Stimulated activated naive B cell treated with anti-CD40 and anti-IgM and Interleukin-4, amounts not matched to agents 10 μg/mL and 1 μg/mL and 100 μg/mL, for 72 hours (primary cell): Measurements from ENCODE around the gene OGFRL1.

Source experiments
- ATAC-seq, 2 donors: fragments of 150-1000 bp; cut with Tn5 transposase; replicated peaks; 2 replicates each; pipeline ENCODE4 v1.10.0; 2021; ENCODE audit warnings: moderate library complexity in 1 of 2
- DNase-seq: peaks from one replicate; pipeline ENCODE4 v3.0.0; 2021
- H3K27ac Mint-ChIP-seq: one replicate; pipeline ENCODE4 v1.8.0; 2022; ENCODE audit warnings: mild to moderate bottlenecking, mixed read lengths
- H3K27me3 Mint-ChIP-seq, 2 donors: one replicate each; pipeline ENCODE4 v1.8.0; 2022; ENCODE audit warnings: mixed read lengths in 2 of 2
- H3K36me3 Mint-ChIP-seq, 2 donors: one replicate each; pipeline ENCODE4 v1.8.0; 2022; ENCODE audit warnings: mixed read lengths in 2 of 2, mild to moderate bottlenecking in 1 of 2
- H3K4me1 Mint-ChIP-seq, 2 donors: one replicate each; pipeline ENCODE4 v1.8.0; 2022; ENCODE audit warnings: mixed read lengths in 2 of 2, mild to moderate bottlenecking in 1 of 2
- H3K4me3 Mint-ChIP-seq, 2 donors: one replicate each; pipeline ENCODE4 v1.8.0; 2022; ENCODE audit warnings: mild to moderate bottlenecking in 2 of 2, mixed read lengths in 2 of 2, moderate library complexity in 1 of 2
- H3K9me3 Mint-ChIP-seq, 2 donors: one replicate each; pipeline ENCODE4 v1.8.0; 2022; ENCODE audit warnings: mixed read lengths in 2 of 2, mild to moderate bottlenecking in 1 of 2

OGFRL1 gene

GRCh38 chr6:71333050-71333449 lies 44.4 kb downstream of the OGFRL1 start:
- ATAC-seq: no peak
- no peak for DNase-seq
- no peaks in the 10 kb centered on the region for H3K36me3 Mint-ChIP-seq
- no peak overlapping the region for H3K4me3 Mint-ChIP-seq
- peaks cover 0 to 3% of the 10 kb centered on the region in 2 donors for H3K9me3 Mint-ChIP-seq
- peaks cover 3 to 13% of the 10 kb centered on the region in 2 donors for H3K4me1 Mint-ChIP-seq
- no peak overlapping the region for H3K27ac Mint-ChIP-seq
- H3K27me3 Mint-ChIP-seq: peaks cover 0 to 6% of the 10 kb centered on the region in 2 donors

DNA sequence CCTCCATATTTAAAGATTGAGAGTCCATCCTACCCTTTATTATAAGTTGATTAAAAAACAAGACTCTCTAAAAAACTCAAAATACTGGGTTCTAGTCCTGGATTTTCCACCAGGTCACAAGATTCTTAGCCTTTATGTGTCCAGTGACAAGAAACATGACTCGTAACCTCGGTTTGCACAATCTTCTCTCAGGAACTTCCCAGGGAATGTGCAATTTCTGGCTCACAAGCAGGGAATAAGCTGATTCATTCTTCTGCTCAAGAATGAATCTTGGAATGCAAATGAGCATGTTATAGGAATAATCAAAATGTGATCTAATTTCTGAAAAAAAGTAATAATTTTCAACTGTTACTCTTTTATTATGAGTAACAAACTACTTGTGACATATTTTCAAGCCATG lies 45.1 kb downstream of the OGFRL1 start:
- peaks cover 0 to 3% of the 10 kb centered on the region in 2 donors for H3K9me3 Mint-ChIP-seq
- ATAC-seq: no peak
- peaks cover 0 to 6% of the 10 kb centered on the region in 2 donors for H3K27me3 Mint-ChIP-seq
- peaks cover 3 to 13% of the 10 kb centered on the region in 2 donors for H3K4me1 Mint-ChIP-seq
- H3K4me3 Mint-ChIP-seq: no peak overlapping the region
- DNase-seq: no peak
- H3K36me3 Mint-ChIP-seq: no peaks in the 10 kb centered on the region
- H3K27ac Mint-ChIP-seq: no peak overlapping the region

- H3K4me1 Mint-ChIP-seq: peaks cover 3 to 13% of the 10 kb centered on the region in 2 donors
- peak overlapping the region; percentile 56 for H3K27ac Mint-ChIP-seq
- DNase-seq (no peak), ATAC-seq (peak; percentile 97 to 99)
- H3K9me3 Mint-ChIP-seq: peaks cover 0 to 3% of the 10 kb centered on the region in 2 donors
- peaks cover 0 to 6% of the 10 kb centered on the region in 2 donors for H3K27me3 Mint-ChIP-seq
- H3K36me3 Mint-ChIP-seq: no peaks in the 10 kb centered on the region
- no peak overlapping the region for H3K4me3 Mint-ChIP-seq
These were observed 46.2 kb downstream of the OGFRL1 start for GRCh38 chr6:71334768-71335167.

GRCh38 chr6:71335544-71335943 lies 46.9 kb downstream of the OGFRL1 start:
- no peak for ATAC-seq
- H3K9me3 Mint-ChIP-seq: peaks cover 0 to 3% of the 10 kb centered on the region in 2 donors
- H3K27me3 Mint-ChIP-seq: peaks cover 0 to 6% of the 10 kb centered on the region in 2 donors
- peaks cover 3 to 13% of the 10 kb centered on the region in 2 donors for H3K4me1 Mint-ChIP-seq
- no peaks in the 10 kb centered on the region for H3K36me3 Mint-ChIP-seq
- H3K4me3 Mint-ChIP-seq: no peak overlapping the region
- no peak overlapping the region for H3K27ac Mint-ChIP-seq
- no peak for DNase-seq

DNA sequence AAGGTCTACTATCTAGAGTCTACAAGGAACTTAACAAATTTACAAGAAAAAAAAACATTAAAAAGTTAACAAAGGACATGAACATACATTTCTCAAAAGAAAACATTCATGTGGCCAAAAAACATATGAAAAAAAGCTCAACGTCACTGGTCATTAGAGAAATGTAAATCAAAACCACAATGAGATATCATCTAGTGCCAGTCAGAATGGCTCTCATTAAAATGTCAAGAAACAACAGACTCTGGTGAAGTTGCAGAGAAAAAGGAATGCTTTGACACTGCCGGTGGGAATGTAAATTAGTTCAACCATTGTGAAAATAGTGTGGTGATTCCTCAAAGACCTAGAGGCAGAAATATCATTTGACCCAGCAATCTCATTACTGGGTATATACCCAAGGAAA lies 48.3 kb downstream of the OGFRL1 start:
- no peak overlapping the region for H3K4me3 Mint-ChIP-seq

DNA sequence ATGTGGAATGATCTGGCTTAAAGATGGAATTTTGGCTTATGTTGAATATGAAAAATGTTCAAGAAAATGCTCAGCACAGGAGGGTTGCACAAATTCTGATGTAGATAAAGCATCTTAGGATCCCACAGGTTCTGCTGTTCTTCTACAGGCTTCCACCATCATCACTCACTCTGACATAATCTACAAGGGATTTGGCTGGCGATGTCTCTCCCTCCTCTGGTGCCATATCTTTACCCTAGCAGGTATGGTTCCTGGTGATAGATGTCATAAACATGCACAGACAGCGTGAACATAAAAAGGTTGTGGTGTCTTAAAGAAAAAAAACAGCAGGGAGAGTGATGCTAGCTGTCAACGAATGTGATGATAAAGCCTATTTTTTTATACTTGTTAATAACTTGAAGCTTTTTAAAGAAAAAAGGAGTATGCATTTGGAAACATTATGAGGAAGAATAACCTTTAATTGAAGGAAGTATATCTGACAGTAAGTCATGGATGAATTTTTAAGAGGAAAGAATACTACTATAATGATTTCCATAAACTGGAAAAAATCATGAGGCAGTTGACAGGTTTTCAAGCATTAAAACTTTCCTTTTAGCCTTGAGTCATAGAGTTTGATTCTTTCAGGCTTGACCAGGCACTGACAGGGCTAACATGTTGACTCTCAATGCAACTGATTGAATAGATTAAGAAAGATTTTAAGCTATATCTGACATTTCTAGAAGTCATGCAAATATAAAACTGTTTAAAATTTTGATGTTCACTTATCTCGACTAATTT lies 50.1 kb downstream of the OGFRL1 start:
- Mint-ChIP-seq H3K27ac (no peak overlapping the region), H3K9me3 (peaks cover 0 to 3% of the 10 kb centered on the region in 2 donors), H3K36me3 (no peaks in the 10 kb centered on the region), H3K27me3 (no peaks in the 10 kb centered on the region), H3K4me3 (no peak overlapping the region), H3K4me1 (peaks cover 3 to 13% of the 10 kb centered on the region in 2 donors)
- DNase-seq: no peak
- no peak for ATAC-seq

More for the DNA sequence above, 48.3 kb downstream of the OGFRL1 start:
- Mint-ChIP-seq H3K4me1 (peaks cover 3 to 13% of the 10 kb centered on the region in 2 donors), H3K27me3 (no peaks in the 10 kb centered on the region), H3K27ac (no peak overlapping the region), H3K9me3 (peaks cover 0 to 3% of the 10 kb centered on the region in 2 donors), H3K36me3 (no peaks in the 10 kb centered on the region)
- DNase-seq (no peak), ATAC-seq (no peak)

GRCh38 chr6:71342772-71343171 lies 54.2 kb downstream of the OGFRL1 start:
- Mint-ChIP-seq H3K27ac (no peak overlapping the region), H3K36me3 (no peaks in the 10 kb centered on the region), H3K4me1 (peaks cover 13 to 20% of the 10 kb centered on the region in 2 donors), H3K27me3 (no peaks in the 10 kb centered on the region), H3K9me3 (no peaks in the 10 kb centered on the region), H3K4me3 (no peak overlapping the region)
- ATAC-seq (no peak), DNase-seq (no peak)

DNA sequence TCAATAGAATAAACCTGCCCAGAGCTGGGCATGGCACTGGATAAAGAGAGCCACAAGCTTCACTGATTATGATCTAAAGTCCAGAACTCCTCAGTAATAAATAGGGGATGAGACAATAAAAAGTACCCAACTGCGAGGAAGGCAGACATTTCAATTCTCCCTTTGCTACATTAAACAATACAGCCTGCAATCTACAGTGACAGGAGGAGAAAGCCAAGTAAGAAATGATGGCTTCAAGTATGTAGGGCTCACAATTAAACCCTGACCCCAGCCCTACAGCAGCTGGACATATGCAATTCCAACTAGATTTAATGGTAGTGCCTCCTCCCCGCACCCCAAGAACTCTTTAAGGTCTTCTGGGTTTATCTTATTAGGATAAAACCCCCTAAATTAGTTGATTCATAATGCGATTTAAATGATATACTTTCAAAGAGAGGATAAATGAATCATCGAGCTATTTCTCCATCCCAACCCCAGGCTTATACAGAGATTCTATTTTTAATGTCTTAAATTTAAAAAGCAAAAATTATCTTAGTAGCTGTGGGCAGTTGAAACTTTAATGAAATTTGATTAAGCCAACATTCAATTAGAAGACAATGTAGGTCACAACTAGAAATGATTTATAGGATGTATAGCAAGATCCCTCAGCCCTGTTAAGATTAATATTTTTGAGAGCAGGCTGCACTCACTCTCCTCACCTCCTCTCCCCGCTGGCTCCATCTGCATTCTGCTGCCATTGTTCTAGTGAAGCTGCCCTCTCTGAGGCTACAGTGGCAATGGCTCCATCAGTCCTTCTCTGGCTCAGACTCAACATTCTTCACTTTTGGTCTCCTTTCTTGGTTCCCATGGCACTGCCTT lies 57.1 kb downstream of the OGFRL1 start:
- peaks cover 17 to 29% of the 10 kb centered on the region in 2 donors for H3K4me1 Mint-ChIP-seq
- no peak overlapping the region for H3K4me3 Mint-ChIP-seq
- no peak for DNase-seq
- peak; percentile 52 to 56 for ATAC-seq
- no peak overlapping the region for H3K27ac Mint-ChIP-seq
- no peaks in the 10 kb centered on the region for H3K27me3 Mint-ChIP-seq
- H3K36me3 Mint-ChIP-seq: no peaks in the 10 kb centered on the region
- H3K9me3 Mint-ChIP-seq: no peaks in the 10 kb centered on the region

DNA sequence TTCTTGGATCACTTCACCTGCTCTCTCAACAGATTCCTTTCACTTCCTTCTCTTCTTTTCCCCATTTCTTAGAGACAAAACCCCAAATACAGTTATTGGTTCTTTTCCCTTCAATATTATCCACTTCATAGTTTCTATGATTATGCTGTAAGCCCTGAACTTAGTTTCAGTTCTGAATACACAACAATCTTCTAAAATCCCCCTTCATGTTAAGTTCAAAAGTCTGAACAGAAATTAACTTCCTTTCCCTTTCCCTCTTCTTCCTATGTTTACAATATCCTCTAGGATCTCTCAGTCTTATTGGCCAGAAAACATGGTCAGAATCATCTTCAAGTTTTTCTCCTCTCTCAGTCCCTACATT lies 57.7 kb downstream of the OGFRL1 start:
- Mint-ChIP-seq H3K27ac (peak overlapping the region; percentile 1), H3K27me3 (no peaks in the 10 kb centered on the region), H3K9me3 (no peaks in the 10 kb centered on the region), H3K4me1 (peaks cover 17 to 29% of the 10 kb centered on the region in 2 donors), H3K4me3 (no peak overlapping the region), H3K36me3 (no peaks in the 10 kb centered on the region)
- DNase-seq: no peak
- peak; percentile 50 to 61 for ATAC-seq

DNA sequence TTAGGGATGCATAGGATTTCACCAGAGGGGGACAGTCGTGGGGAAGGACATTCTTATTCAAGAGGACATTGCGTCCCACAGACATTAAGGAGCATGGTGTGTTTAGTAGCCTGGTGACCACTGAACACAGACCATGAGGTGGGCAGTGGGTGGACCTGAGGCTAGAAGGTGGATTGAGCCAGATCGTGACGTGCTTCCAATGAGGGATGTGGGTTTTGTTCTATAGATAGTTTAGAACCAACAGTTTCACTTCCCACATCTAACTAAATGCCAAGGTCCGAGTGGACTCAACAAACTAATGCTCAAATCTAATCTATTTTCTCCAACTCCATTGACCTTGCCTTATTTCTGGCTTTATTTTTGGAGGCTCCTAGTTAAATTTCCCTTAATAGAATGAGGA lies 58.5 kb downstream of the OGFRL1 start:
- Mint-ChIP-seq H3K4me3 (peak overlapping the region; percentile 1 to 29), H3K36me3 (no peaks in the 10 kb centered on the region)
- peak; percentile 71 to 78 for ATAC-seq

DNA sequence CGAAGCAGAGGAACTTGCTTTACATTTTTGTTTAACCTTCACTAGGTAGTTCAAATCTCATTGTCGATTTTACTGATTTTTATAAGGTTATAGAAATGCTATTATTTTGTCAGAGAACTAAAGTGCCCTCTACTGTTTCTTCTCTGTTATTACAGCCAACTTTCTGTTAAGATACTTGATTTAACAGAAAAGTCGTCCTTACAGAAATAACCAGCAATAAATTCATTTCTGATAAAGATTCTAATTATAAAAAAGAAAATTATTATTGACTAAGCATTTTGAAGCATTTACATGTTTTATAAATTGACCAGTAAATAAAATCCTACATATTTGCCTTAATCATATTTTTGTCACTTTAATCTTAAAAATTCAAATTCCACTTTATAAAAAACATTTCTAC lies 60.8 kb downstream of the OGFRL1 start:
- DNase-seq: no peak
- no peaks in the 10 kb centered on the region for H3K9me3 Mint-ChIP-seq
- ATAC-seq: no peak
- H3K27ac Mint-ChIP-seq: no peak overlapping the region
- no peak overlapping the region for H3K4me3 Mint-ChIP-seq
- H3K4me1 Mint-ChIP-seq: peaks cover 17 to 29% of the 10 kb centered on the region in 2 donors
- H3K27me3 Mint-ChIP-seq: no peaks in the 10 kb centered on the region
- H3K36me3 Mint-ChIP-seq: no peaks in the 10 kb centered on the region

More for the DNA sequence above, 58.5 kb downstream of the OGFRL1 start:
- Mint-ChIP-seq H3K27me3 (no peaks in the 10 kb centered on the region), H3K27ac (no peak overlapping the region), H3K4me1 (peaks cover 17 to 29% of the 10 kb centered on the region in 2 donors), H3K9me3 (no peaks in the 10 kb centered on the region)
- peak; percentile 11 for DNase-seq

DNA sequence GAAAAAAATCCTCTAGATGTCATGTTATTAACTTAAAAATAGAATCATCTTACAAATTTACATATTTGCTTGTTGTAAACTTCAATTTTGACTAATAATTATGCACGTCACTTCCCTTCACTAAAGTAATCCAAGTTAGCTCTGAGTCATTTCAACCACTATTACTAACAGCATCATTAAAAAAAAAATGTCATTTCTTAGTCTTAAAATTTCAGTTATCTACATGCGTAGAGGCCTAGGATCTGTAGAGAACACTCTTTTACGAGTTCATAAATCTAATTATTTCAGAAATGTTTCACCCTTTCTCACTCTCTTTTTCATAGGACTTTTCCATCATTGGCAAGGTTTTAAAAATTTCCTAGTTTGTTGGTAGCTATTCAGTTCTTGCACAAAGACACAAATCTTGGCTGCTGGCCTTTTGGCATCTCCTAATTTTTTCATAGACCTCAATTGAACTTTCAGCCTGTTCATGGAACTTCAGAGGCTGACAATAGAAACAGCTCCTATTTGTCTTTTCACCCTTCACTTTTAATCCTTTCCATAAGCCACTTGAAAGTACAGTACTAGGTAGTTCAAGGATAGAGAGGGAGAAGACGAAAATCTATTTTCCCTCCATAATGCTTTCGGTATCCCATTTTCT lies 61.5 kb downstream of the OGFRL1 start:
- no peaks in the 10 kb centered on the region for H3K36me3 Mint-ChIP-seq
- H3K4me1 Mint-ChIP-seq: peaks cover 17 to 29% of the 10 kb centered on the region in 2 donors
- DNase-seq: no peak
- H3K27ac Mint-ChIP-seq: no peak overlapping the region
- no peaks in the 10 kb centered on the region for H3K9me3 Mint-ChIP-seq
- no peaks in the 10 kb centered on the region for H3K27me3 Mint-ChIP-seq
- no peak overlapping the region for H3K4me3 Mint-ChIP-seq
- no peak for ATAC-seq

GRCh38 chr6:71351190-71351589 lies 62.6 kb downstream of the OGFRL1 start:
- no peaks in the 10 kb centered on the region for H3K9me3 Mint-ChIP-seq

More at GRCh38 chr6:71351190-71351589, 62.6 kb downstream of the OGFRL1 start:
- Mint-ChIP-seq H3K27me3 (no peaks in the 10 kb centered on the region), H3K27ac (no peak overlapping the region), H3K4me3 (no peak overlapping the region), H3K4me1 (peaks cover 14 to 24% of the 10 kb centered on the region in 2 donors), H3K36me3 (no peaks in the 10 kb centered on the region)
- ATAC-seq (no peak), DNase-seq (no peak)
